Heart right ventricle (tissue), 16 donors: ENCODE data around the gene RNF113B. TPM values are rescaled to one million over a fixed set of nuclear protein-coding genes. Genes with fewer than 3 reads are reported as not detected.

Experiments used
- ATAC-seq, 8 donors: fragments of 200-7000 bp; cut with Tn5 transposase; one replicate each; pipeline ENCODE4 v1.9.1; 2020; ENCODE audit warnings: mild to moderate bottlenecking in 8 of 8, moderate library complexity in 8 of 8, moderate number of reproducible peaks in 1 of 8
- DNase-seq, 2 donors: peaks; one replicate each; pipeline ENCODE4 v3.0.0-alpha.2; 2020
- H3K27ac ChIP-seq, 10 donors: fragments of 200-600 bp; sonication (generic) in 2 of 10; one replicate each; pipeline versions ENCODE4 v1.5.0 to v1.8.0; 2020 to 2022; ENCODE audit warnings: mild to moderate bottlenecking in 3 of 10
- H3K27me3 ChIP-seq, 7 donors: fragments of 200-600 bp; one replicate each; pipeline ENCODE4 v1.8.0; 2021 to 2022; ENCODE audit warnings: mild to moderate bottlenecking in 2 of 7
- H3K36me3 ChIP-seq, 9 donors: fragments of 200-600 bp; sonication (generic) in 1 of 9; one replicate each; pipeline versions ENCODE4 v1.5.0 to v1.8.0; 2020 to 2022; ENCODE audit warnings: mild to moderate bottlenecking in 2 of 9
- H3K4me1 ChIP-seq, 9 donors: fragments of 200-600 bp; sonication (generic) in 1 of 9; one replicate each; pipeline versions ENCODE4 v1.5.0 to v1.8.0; 2020 to 2022; ENCODE audit warnings: mild to moderate bottlenecking in 4 of 9
- H3K4me3 ChIP-seq, 10 donors: fragments of 200-600 bp; sonication (generic) in 2 of 10; one replicate each; pipeline versions ENCODE4 v1.5.0 to v1.8.0; 2020 to 2022; ENCODE audit warnings: mild to moderate bottlenecking in 7 of 10, moderate library complexity in 2 of 10
- H3K9me3 ChIP-seq, 11 donors: fragments of 200-600 bp in 10 of 11; sonication (generic) in 2 of 11; one replicate each; pipeline versions ENCODE4 v1.5.0 to v1.8.0; 2013 to 2022; ENCODE audit warnings: mild to moderate bottlenecking in 2 of 11, control low read depth in 1 of 11, moderate library complexity in 1 of 11
- WGBS, 2 donors: extraction: QIAGEN DNeasy Blood & Tissue Kit; methylation state at CpG; one replicate each; pipeline ENCODE4 v1.1.7; 2013; ENCODE audit warnings: inconsistent platforms in 1 of 2; 5-methylcytosine and 5-hydroxymethylcytosine counted together
- intact Hi-C, 10 donors: fragments of 100-400 bp; cut with DNase I; formaldehyde crosslinking; loops; one replicate each; pipeline versions ENCODE4 v1.11.1 to v1.14.2; 2022
- polyA plus RNA-seq, 2 donors: library from polyadenylated mRNA; stranded (reverse); fragments of 200-250 nt; gene quantifications; one replicate each; pipeline ENCODE4 v1.2.3, GENCODE V29; 2013
- total RNA-seq, 10 donors: library from RNA; stranded (reverse); fragmentation: NEBNext Ultra II Directional in 3 of 10; extraction: Animal tissue kit (Norgen Biotek cat#: 25700) in 3 of 10; gene quantifications; one replicate each; pipeline versions ENCODE4 v1.2.1 to v1.2.4, GENCODE V29; 2021 to 2023
- TF ChIP-seq, protein P1 (sequence below), 9 donors: fragments of 200-600 bp; sonication (generic) in 2 of 9; IDR thresholded peaks; one replicate each; pipeline versions ENCODE4 v1.5.0 to v1.8.0; 2021 to 2022; ENCODE audit warnings: antibody characterized with exemption in 9 of 9, mild to moderate bottlenecking in 5 of 9, moderate library complexity in 1 of 9
- donor health status: Arrhythmogenic right ventricular cardiomyopathy.
- donor health status: ischemic (EF 13 %, LVEDD 7.1; RV severe dilation, severe dysfunction).
- donor health status: healthy with polysubstance abuse.
- donor health status: DM: no; HTN: yes; CAD: no.
- donor health status: DM: no; HTN: no; CAD: no.
- donor health status: ischemic (EF 25% LVEDD 6.9; RV normal size, moderate dysfunction).
- donor health status: ischemic (EF 25% LVEDD 5.7; RV mildly dilated, moderate dysfunction).
- donor health status: healthy.
- donor health status: DM: yes; HTN: yes; CAD: no.
- donor health status: Ischemic cardiomyopathy.
- donor health status: ischemic (EF 35%, LVEDD 5.7; RV mildly dilated, moderate dysfunction).
- donor health status: nonischemic (EF 11% LVEDD 7.7; RV severe dilation, severe dysfunction).
- donor health status: DM: yes; HTN: yes; CAD: no.
- donor health status: PGD.
- donor health status: ischemic (EF 29% LVEDD 5.4; RV normal size, mild dysfunction).
- donor health status: nonischemic (EF 23%, LVEDD 6.1; RV moderate dilation, normal function).

RNF113B gene
- total and polyA plus RNA-seq, 12 donors = not detected

DNA sequence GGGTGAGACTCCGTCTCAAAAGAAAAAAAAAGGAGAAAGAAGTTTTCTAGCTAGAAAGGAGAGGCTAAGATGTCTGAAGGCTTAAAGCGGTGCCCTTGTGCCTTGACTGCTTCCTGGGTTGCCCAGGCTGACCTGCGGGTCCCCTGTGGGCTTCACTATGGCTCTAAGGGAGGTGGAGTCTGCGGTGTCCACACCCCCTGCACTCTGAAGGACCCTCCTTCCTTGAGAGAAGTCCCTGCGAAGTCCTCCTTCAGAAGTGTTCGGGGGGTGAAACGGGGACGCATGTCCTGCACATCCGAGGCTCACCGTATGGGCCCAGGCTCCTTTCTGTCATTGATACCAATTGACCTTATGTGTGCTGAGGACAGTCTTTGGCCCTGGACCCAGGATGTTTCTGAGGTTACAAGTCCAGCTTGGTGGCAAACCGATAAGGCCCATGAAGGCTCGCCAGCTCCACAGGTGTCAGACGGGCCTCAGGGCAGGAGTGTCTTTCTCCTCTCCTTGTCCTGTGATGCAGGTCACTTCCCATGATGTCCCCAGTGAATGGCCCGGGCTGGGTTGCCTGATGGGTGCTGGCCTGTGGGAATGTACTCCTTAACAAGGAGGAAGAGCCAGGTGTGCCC lies 11.6 kb upstream of the RNF113B start:
- Histone ChIP-seq H3K4me3 (no peak overlapping the region), H3K4me1 (peaks cover 6 to 42% (median 27%) of the 10 kb centered on the region in 9 donors), H3K27ac (peak overlapping the region in 4 of 10 donors; percentile 27 to 56 (median 30)), H3K27me3 (no peaks in the 10 kb centered on the region), H3K9me3 (no peaks in the 10 kb centered on the region), H3K36me3 (no peaks in the 10 kb centered on the region)
- WGBS, 2 donors = 93% methylated on average over 14 of the region's 14 CpGs
- DNase-seq = no peak
- TF ChIP-seq, protein P1, sequence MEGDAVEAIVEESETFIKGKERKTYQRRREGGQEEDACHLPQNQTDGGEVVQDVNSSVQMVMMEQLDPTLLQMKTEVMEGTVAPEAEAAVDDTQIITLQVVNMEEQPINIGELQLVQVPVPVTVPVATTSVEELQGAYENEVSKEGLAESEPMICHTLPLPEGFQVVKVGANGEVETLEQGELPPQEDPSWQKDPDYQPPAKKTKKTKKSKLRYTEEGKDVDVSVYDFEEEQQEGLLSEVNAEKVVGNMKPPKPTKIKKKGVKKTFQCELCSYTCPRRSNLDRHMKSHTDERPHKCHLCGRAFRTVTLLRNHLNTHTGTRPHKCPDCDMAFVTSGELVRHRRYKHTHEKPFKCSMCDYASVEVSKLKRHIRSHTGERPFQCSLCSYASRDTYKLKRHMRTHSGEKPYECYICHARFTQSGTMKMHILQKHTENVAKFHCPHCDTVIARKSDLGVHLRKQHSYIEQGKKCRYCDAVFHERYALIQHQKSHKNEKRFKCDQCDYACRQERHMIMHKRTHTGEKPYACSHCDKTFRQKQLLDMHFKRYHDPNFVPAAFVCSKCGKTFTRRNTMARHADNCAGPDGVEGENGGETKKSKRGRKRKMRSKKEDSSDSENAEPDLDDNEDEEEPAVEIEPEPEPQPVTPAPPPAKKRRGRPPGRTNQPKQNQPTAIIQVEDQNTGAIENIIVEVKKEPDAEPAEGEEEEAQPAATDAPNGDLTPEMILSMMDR (IDR thresholded peaks at IDR 0.05) = no peak
- intact Hi-C loops = no loop called here
- ATAC-seq = peak in 3 of 8 donors; percentile 13 to 33 (median 26)

- peak in 6 of 8 donors; percentile 37 to 73 (median 51) for ATAC-seq
- TF ChIP-seq, protein P1 (IDR thresholded peaks at IDR 0.05) = no peak
- intact Hi-C loops = no loop called here
- no peaks in the 10 kb centered on the region for H3K9me3 ChIP-seq
- no peak overlapping the region for H3K4me3 ChIP-seq
- peak overlapping the region in 7 of 10 donors; percentile 6 to 57 (median 30) for H3K27ac ChIP-seq
- no peaks in the 10 kb centered on the region for H3K27me3 ChIP-seq
- H3K36me3 ChIP-seq = no peaks in the 10 kb centered on the region
- 51 to 76% methylated on average over 7 of the region's 7 CpGs for WGBS, 2 donors
- DNase-seq = no peak
- H3K4me1 ChIP-seq = peaks cover 6 to 42% (median 27%) of the 10 kb centered on the region in 9 donors
Observed at GRCh38 chr13:98187965-98188261, 10.8 kb upstream of the RNF113B start.

- DNase-seq (no peak), ATAC-seq (peak in 6 of 8 donors; percentile 6 to 55 (median 18))
- WGBS, 2 donors = 37 to 54% methylated on average over 4 of the region's 4 CpGs
- Histone ChIP-seq H3K27me3 (no peaks in the 10 kb centered on the region), H3K36me3 (no peaks in the 10 kb centered on the region), H3K4me3 (no peak overlapping the region), H3K4me1 (peaks cover 6 to 42% (median 27%) of the 10 kb centered on the region in 9 donors), H3K9me3 (no peaks in the 10 kb centered on the region), H3K27ac (peak overlapping the region in 6 of 10 donors; percentile 15 to 57 (median 34))
- TF ChIP-seq, protein P1 (IDR thresholded peaks at IDR 0.05) = no peak
- intact Hi-C loops = no loop called here
Observed at GRCh38 chr13:98187155-98187964, 10.3 kb upstream of the RNF113B start.

DNA sequence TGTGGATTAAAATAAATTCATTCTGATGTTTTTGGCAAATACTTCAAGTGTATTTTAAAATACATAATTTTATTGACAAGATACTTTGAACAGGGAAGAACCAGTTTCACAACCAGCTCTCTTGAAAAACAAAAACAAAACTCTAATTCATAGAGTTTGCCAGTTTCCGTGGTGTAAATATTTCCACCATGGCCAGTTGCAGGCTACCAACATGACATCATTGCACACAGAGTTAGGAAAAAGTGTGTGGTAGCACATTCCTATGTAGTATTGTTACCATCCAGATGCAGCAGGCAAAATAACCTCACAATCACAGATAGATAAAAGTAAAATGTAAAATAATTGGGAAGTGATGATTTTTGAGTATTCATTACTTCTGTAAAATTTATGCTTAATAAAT lies 7.7 kb upstream of the RNF113B start:
- peaks cover 2 to 28% (median 17%) of the 10 kb centered on the region in 9 donors for H3K4me1 ChIP-seq

More for the DNA sequence above, 7.7 kb upstream of the RNF113B start:
- TF ChIP-seq, protein P1 (IDR thresholded peaks at IDR 0.05) = no peak
- Histone ChIP-seq H3K36me3 (no peaks in the 10 kb centered on the region), H3K27ac (no peak overlapping the region), H3K9me3 (peaks cover 0 to 3% (median 0%) of the 10 kb centered on the region in 11 donors), H3K27me3 (no peaks in the 10 kb centered on the region), H3K4me3 (no peak overlapping the region)
- no peak for ATAC-seq
- intact Hi-C loops = no loop called here
- 84 to 86% methylated on average over 1 of the region's 1 CpG for WGBS, 2 donors
- DNase-seq = no peak
